HUES48 (cell line): ENCODE data around the gene ZNF599.
"Not testable (repeated sequence)": the region's sequence is repeated elsewhere in the genome, so short reads cannot be mapped to it uniquely, and the experiment has no call there.

ENCODE experiments used
- H3K27ac ChIP-seq: one replicate; pipeline ENCODE4 v1.7.0; 2013; ENCODE audit warnings: low read depth, low read length, inconsistent platforms
- H3K27me3 ChIP-seq: 2 replicates; pipeline ENCODE4 v1.6.1; 2013; ENCODE audit warnings: mild to moderate bottlenecking, low read length; ENCODE audit not compliant: control insufficient read depth, insufficient read depth
- H3K36me3 ChIP-seq: 2 replicates; pipeline ENCODE4 v1.6.1; 2013; ENCODE audit warnings: low read length; ENCODE audit not compliant: control insufficient read depth, insufficient read depth
- H3K4me1 ChIP-seq: 2 replicates; pipeline ENCODE4 v1.6.1; 2013; ENCODE audit warnings: mild to moderate bottlenecking, low read length; ENCODE audit not compliant: control insufficient read depth, insufficient read depth
- H3K4me3 ChIP-seq: 2 replicates; pipeline ENCODE4 v1.5.1; 2013; ENCODE audit warnings: mild to moderate bottlenecking, low read depth, low read length
- H3K9ac ChIP-seq: 2 replicates; pipeline ENCODE4 v1.6.1; 2013; ENCODE audit warnings: mild to moderate bottlenecking, low read depth, low read length, moderate library complexity
- H3K9me3 ChIP-seq: 2 replicates; pipeline ENCODE4 v1.6.1; 2013; ENCODE audit warnings: low read length; ENCODE audit not compliant: control insufficient read depth, insufficient read depth

Gene ZNF599

GRCh38 chr19:34772697-34773554 is at the start of gene ZNF599:
Gene ZNF599, minus strand, starts transcription at chr19:34773215. Its CDS starts 374 bp downstream, at chr19:34772841.
- Histone ChIP-seq H3K36me3 (no peaks in the 10 kb centered on the region), H3K9me3 (peaks cover 5% of the 10 kb centered on the region), H3K27me3 (0 out of 2 replicates have a peak, but pooled peaks cover 4% of the 10 kb centered on the region), H3K4me3 (peak within 1 kb of the TSS; percentile 78), H3K9ac (0 out of 2 replicates have a peak within 1 kb of the TSS, but pooled peaks have one; percentile 13), H3K4me1 (no peaks in the 10 kb centered on the region), H3K27ac (no peak within 1 kb of the TSS)

- no peak overlapping the region for H3K9ac ChIP-seq
- no peak overlapping the region for H3K27ac ChIP-seq
- H3K4me3 ChIP-seq = no peak overlapping the region
- H3K9me3 ChIP-seq = peaks cover 32% of the 10 kb centered on the region
- no peaks in the 10 kb centered on the region for H3K4me1 ChIP-seq
- H3K36me3 ChIP-seq = no peaks in the 10 kb centered on the region
- H3K27me3 ChIP-seq = no peaks in the 10 kb centered on the region
Observed at GRCh38 chr19:34818270-34818669, 45.3 kb upstream of the ZNF599 start.

GRCh38 chr19:34816708-34817107 is 43.7 kb upstream of the ZNF599 start:
- no peaks in the 10 kb centered on the region for H3K27me3 ChIP-seq
- H3K4me3 ChIP-seq = no peak overlapping the region
- no peak overlapping the region for H3K9ac ChIP-seq
- H3K27ac ChIP-seq = no peak overlapping the region
- no peaks in the 10 kb centered on the region for H3K4me1 ChIP-seq
- no peaks in the 10 kb centered on the region for H3K36me3 ChIP-seq
- H3K9me3 ChIP-seq = peaks cover 33% of the 10 kb centered on the region

DNA sequence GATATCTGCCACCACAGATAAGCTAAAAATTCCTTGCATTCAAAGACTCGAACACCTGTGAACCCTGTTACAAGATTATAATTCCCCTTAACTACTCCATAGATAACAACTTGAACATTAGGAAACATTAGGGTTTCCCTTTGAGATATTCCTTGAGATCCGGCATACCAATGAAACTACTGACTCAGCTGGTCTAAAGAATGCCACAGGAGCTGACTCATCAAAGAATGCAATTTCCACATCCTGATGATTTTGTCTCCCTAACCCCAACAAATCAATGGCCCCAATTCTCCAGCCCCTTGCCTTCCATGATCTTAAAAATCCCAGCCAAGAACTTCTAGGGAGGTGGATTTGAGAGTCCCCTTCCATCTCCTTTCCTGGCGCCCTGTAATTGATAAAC is 35.6 kb upstream of the ZNF599 start:
- H3K27me3 ChIP-seq = no peaks in the 10 kb centered on the region
- H3K4me1 ChIP-seq = no peaks in the 10 kb centered on the region
- H3K9ac ChIP-seq = no peak overlapping the region
- H3K27ac ChIP-seq = no peak overlapping the region
- H3K9me3 ChIP-seq = peaks cover 64% of the 10 kb centered on the region
- H3K4me3 ChIP-seq = no peak overlapping the region
- no peaks in the 10 kb centered on the region for H3K36me3 ChIP-seq

- no peaks in the 10 kb centered on the region for H3K36me3 ChIP-seq
- peaks cover 74% of the 10 kb centered on the region for H3K9me3 ChIP-seq
- H3K4me3 ChIP-seq = no peak overlapping the region
Observed at GRCh38 chr19:34806976-34807860, 34.2 kb upstream of the ZNF599 start.

GRCh38 chr19:34804115-34804514 is 31.1 kb upstream of the ZNF599 start:
- no peak overlapping the region for H3K27ac ChIP-seq
- H3K36me3 ChIP-seq = no peaks in the 10 kb centered on the region

More at GRCh38 chr19:34806976-34807860, 34.2 kb upstream of the ZNF599 start:
- Histone ChIP-seq H3K27me3 (no peaks in the 10 kb centered on the region), H3K27ac (no peak overlapping the region), H3K9ac (no peak overlapping the region), H3K4me1 (no peaks in the 10 kb centered on the region)

GRCh38 chr19:34796953-34797352 is 23.9 kb upstream of the ZNF599 start:
- H3K9me3 ChIP-seq = peaks cover 59% of the 10 kb centered on the region
- not testable (repeated sequence) for H3K27me3 ChIP-seq, H3K4me1 ChIP-seq, H3K9ac ChIP-seq, H3K4me3 ChIP-seq, H3K36me3 ChIP-seq, H3K27ac ChIP-seq

More at GRCh38 chr19:34804115-34804514, 31.1 kb upstream of the ZNF599 start:
- Histone ChIP-seq H3K27me3 (no peaks in the 10 kb centered on the region), H3K4me1 (no peaks in the 10 kb centered on the region), H3K4me3 (no peak overlapping the region), H3K9me3 (peaks cover 84% of the 10 kb centered on the region), H3K9ac (no peak overlapping the region)

DNA sequence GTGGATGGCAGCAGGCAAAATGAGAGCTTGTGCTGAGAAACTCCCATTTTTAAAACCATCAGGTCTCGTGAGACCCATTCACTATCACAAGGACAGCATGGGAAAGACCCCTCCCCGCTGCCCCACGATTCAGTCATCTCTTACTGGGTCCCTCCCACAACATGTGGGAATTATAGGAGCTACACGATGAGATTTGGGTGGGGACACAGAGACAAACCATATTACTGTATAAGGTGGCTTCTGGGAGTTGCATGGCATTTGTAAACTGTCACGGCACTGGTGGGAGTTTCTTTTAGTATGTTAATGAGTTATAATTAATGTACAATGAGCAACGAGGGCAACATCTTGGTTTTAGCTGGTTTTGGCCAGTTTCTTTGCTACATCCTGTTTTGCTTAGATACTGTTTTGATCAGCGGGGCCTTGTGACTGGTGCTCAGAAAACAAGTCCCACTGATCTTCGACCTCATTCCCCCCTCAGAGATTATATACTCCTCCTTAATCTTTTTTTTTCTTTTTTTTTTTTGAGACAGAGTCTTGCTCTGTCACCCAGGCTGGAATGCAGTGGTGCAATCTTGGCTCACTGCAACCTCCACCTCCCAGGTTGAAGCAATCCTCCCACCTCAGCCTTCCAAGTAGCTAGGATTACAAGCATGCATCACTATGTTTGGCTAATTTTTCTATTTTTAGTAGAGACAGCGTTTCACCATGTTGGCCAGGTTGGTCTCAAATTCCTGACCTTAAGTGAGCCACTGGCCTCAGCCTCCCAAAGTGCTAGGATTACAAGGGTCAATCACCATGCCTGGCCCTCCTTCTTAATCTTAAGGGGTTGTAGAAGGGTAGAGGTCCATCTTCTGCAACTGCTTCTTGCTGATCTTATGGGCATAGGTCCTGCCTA is 21.3 kb upstream of the ZNF599 start:
- H3K36me3 ChIP-seq = no peaks in the 10 kb centered on the region
- peaks cover 56% of the 10 kb centered on the region for H3K9me3 ChIP-seq
- H3K4me3 ChIP-seq = no peak overlapping the region
- no peak overlapping the region for H3K9ac ChIP-seq
- H3K4me1 ChIP-seq = no peaks in the 10 kb centered on the region
- no peaks in the 10 kb centered on the region for H3K27me3 ChIP-seq
- no peak overlapping the region for H3K27ac ChIP-seq

DNA sequence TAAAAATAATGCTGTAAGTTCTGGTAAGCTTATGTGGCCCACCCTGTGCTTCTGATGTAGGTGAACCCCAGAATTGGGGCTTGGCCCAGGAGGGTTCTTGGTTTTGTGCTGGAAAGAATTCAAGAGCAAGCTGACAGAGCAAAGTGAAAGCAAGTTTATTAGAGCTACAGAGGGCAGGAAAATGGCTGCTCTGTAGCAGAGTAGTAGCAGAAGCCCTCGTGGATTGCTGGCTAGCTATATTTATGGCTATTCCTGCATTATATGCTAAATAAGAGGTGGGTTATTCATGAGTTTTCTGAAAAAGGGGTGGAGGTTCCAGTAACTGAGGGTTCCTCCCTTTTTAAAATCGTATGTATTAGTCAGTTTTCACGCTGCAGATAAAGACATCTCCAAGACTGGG is 20.6 kb upstream of the ZNF599 start:
- Histone ChIP-seq H3K9ac (no peak overlapping the region), H3K9me3 (peaks cover 56% of the 10 kb centered on the region), H3K27me3 (no peaks in the 10 kb centered on the region), H3K36me3 (no peaks in the 10 kb centered on the region), H3K4me1 (no peaks in the 10 kb centered on the region), H3K4me3 (no peak overlapping the region), H3K27ac (no peak overlapping the region)

DNA sequence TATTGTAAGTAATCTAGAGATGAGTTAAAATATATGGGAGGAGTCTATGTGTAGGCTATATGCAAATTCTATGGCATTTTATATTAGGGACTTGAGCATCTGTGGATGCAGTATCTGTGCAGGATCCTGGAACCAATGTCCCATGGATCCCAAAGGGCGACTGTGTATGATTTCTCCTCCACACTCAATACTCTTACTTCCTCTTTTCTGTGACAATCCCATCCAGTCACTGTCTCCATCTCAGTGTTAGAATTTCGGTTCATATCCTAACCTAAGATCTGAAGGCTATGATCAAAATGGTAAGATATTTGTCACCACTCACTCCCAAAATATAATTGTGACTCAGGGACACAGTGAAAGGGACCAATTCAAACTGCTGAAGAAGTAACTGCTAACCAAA is 15.1 kb upstream of the ZNF599 start:
- H3K27ac ChIP-seq = no peak overlapping the region
- H3K27me3 ChIP-seq = no peaks in the 10 kb centered on the region

More for the DNA sequence above, 15.1 kb upstream of the ZNF599 start:
- no peaks in the 10 kb centered on the region for H3K36me3 ChIP-seq
- no peak overlapping the region for H3K4me3 ChIP-seq
- no peaks in the 10 kb centered on the region for H3K4me1 ChIP-seq
- no peak overlapping the region for H3K9ac ChIP-seq
- peaks cover 50% of the 10 kb centered on the region for H3K9me3 ChIP-seq
